Urothelium cell line (cell line): ENCODE measurements around the gene ANKRD33.

Experiments used
- DNase-seq: peaks from one replicate; pipeline ENCODE4 v3.0.0; 2011; ENCODE audit warnings: low spot score, mixed read lengths
- FAIRE-seq: peaks from 2 replicates; lab custom pipeline; 2011; peaks lifted over from hg19 to GRCh38; lab: Jason Lieb, UNC

Gene ANKRD33

GRCh38 chr12:51938726-51939125, 50.8 kb downstream of the ANKRD33 start:
- FAIRE-seq, result no peak

GRCh38 chr12:51941011-51941581, 53.2 kb downstream of the ANKRD33 start:
- DNase-seq (no peak), FAIRE-seq (no peak)

More at GRCh38 chr12:51938726-51939125, 50.8 kb downstream of the ANKRD33 start:
- no peak for DNase-seq
